Activated B cell treated with CpG ODN at 0.5 μM for 24 hours (primary cell): ENCODE results near the gene NBDY. TPM values are rescaled to one million over a fixed set of nuclear protein-coding genes. Genes with fewer than 3 reads are reported as not detected.

Source experiments
- ATAC-seq: fragments of 200-7000 bp; cut with Tn5 transposase; one replicate; pipeline ENCODE4 v1.10.0; 2021; ENCODE audit warnings: low read depth, mild to moderate bottlenecking, moderate library complexity
- CTCF ChIA-PET: fragments of 350-600 bp; sonication (Branson Sonifier 250); formaldehyde crosslinking; loops from one replicate; lab custom pipeline; 2021; ENCODE audit warnings: antibody characterized with exemption; lab: Charles Lee
- POLR2A ChIA-PET: fragments of 350-600 bp; sonication (Branson Sonifier 250); formaldehyde crosslinking; loops from one replicate; lab custom pipeline; 2021; ENCODE audit warnings: antibody characterized with exemption; lab: Charles Lee
- DNase-seq: peaks from one replicate; pipeline ENCODE4 v3.0.0; 2022
- H3K27ac Mint-ChIP-seq: one replicate; pipeline ENCODE4 v1.8.0; 2020; ENCODE audit warnings: mixed read lengths
- H3K27me3 Mint-ChIP-seq: one replicate; pipeline ENCODE4 v1.8.0; 2021; ENCODE audit warnings: mixed read lengths
- H3K36me3 Mint-ChIP-seq: one replicate; pipeline ENCODE4 v1.8.0; 2021; ENCODE audit warnings: low read depth, mixed read lengths
- H3K4me1 Mint-ChIP-seq: one replicate; pipeline ENCODE4 v1.8.0; 2021; ENCODE audit warnings: mixed read lengths
- H3K4me3 Mint-ChIP-seq: one replicate; pipeline ENCODE4 v1.8.0; 2020; ENCODE audit warnings: mild to moderate bottlenecking, mixed read lengths
- H3K9me3 Mint-ChIP-seq: one replicate; pipeline ENCODE4 v1.8.0; 2020; ENCODE audit warnings: mixed read lengths
- CTCF ChIP-seq: fragments of 200-600 bp; IDR thresholded peaks from one replicate; pipeline ENCODE4 v1.8.0; 2022; ENCODE audit warnings: antibody characterized with exemption, mild to moderate bottlenecking
- intact Hi-C: fragments of 100-400 bp; cut with micrococcal nuclease; formaldehyde crosslinking; loops from one replicate; pipeline ENCODE4 v1.15.1; 2024
- total RNA-seq: library from RNA; stranded (reverse); gene quantifications from 2 replicates; pipeline ENCODE4 v1.2.3, GENCODE V29; 2022

Gene NBDY
- total RNA-seq, 1 donor from 2014 or later: 41.0 TPM

GRCh38 chrX:56817179-56817578 lies 88.1 kb downstream of the NBDY start:
- peaks cover 35% of the 10 kb centered on the region for H3K4me1 Mint-ChIP-seq
- no peak overlapping the region for H3K4me3 Mint-ChIP-seq
- intact Hi-C loops: no loop called here
- no peak overlapping the region for H3K27ac Mint-ChIP-seq
- CTCF ChIA-PET: no interaction called here
- H3K9me3 Mint-ChIP-seq: no peaks in the 10 kb centered on the region
- no peaks in the 10 kb centered on the region for H3K27me3 Mint-ChIP-seq
- no peak for ATAC-seq
- peaks cover 8% of the 10 kb centered on the region for H3K36me3 Mint-ChIP-seq
- POLR2A ChIA-PET: no interaction called here
- DNase-seq: no peak
- TF ChIP-seq CTCF: no peak

GRCh38 chrX:56826020-56826419 lies 97.0 kb downstream of the NBDY start:
- TF ChIP-seq CTCF: no peak
- intact Hi-C loops: no loop called here
- no peaks in the 10 kb centered on the region for H3K4me1 Mint-ChIP-seq
- POLR2A ChIA-PET: no interaction called here
- no peak for ATAC-seq
- no peak overlapping the region for H3K27ac Mint-ChIP-seq
- H3K9me3 Mint-ChIP-seq: no peaks in the 10 kb centered on the region
- H3K4me3 Mint-ChIP-seq: no peak overlapping the region
- CTCF ChIA-PET: no interaction called here
- H3K36me3 Mint-ChIP-seq: peaks cover 2% of the 10 kb centered on the region
- no peaks in the 10 kb centered on the region for H3K27me3 Mint-ChIP-seq
- DNase-seq: no peak

- no peaks in the 10 kb centered on the region for H3K4me1 Mint-ChIP-seq
- CTCF ChIA-PET: no interaction called here
Measured at GRCh38 chrX:56833626-56834025, 104.6 kb downstream of the NBDY start.

GRCh38 chrX:56853436-56853835 lies 124.4 kb downstream of the NBDY start:
- TF ChIP-seq CTCF: no peak
- POLR2A ChIA-PET: no interaction called here
- Mint-ChIP-seq H3K9me3 (no peaks in the 10 kb centered on the region), H3K4me3 (no peak overlapping the region), H3K4me1 (no peaks in the 10 kb centered on the region), H3K27me3 (no peaks in the 10 kb centered on the region), H3K27ac (no peak overlapping the region), H3K36me3 (no peaks in the 10 kb centered on the region)
- intact Hi-C loops: no loop called here
- ATAC-seq (no peak), DNase-seq (no peak)
- CTCF ChIA-PET: interaction anchor here (0.7 kb wide), 1 partner anchor 70 kb away, joined by 4 read pairs; no protein-coding TSS in a partner anchor

More at GRCh38 chrX:56833626-56834025, 104.6 kb downstream of the NBDY start:
- no peak overlapping the region for H3K27ac Mint-ChIP-seq
- no peak for ATAC-seq
- H3K4me3 Mint-ChIP-seq: no peak overlapping the region
- POLR2A ChIA-PET: no interaction called here
- no peaks in the 10 kb centered on the region for H3K9me3 Mint-ChIP-seq
- intact Hi-C loops: no loop called here
- H3K36me3 Mint-ChIP-seq: no peaks in the 10 kb centered on the region
- DNase-seq: no peak
- no peaks in the 10 kb centered on the region for H3K27me3 Mint-ChIP-seq
- TF ChIP-seq CTCF: no peak

GRCh38 chrX:56857042-56857441 lies 128.0 kb downstream of the NBDY start:
- Mint-ChIP-seq H3K4me3 (no peak overlapping the region), H3K4me1 (no peaks in the 10 kb centered on the region), H3K27ac (no peak overlapping the region), H3K27me3 (no peaks in the 10 kb centered on the region), H3K36me3 (no peaks in the 10 kb centered on the region), H3K9me3 (no peaks in the 10 kb centered on the region)
- ChIA-PET POLR2A (no interaction called here), CTCF (no interaction called here)
- ATAC-seq: no peak
- no peak for TF ChIP-seq CTCF
- DNase-seq: no peak
- intact Hi-C loops: no loop called here
